GM19467 (cell line): ENCODE results near the gene DNAI2.
"Not testable (repeated sequence)": the region's sequence is repeated elsewhere in the genome, so short reads cannot be mapped to it uniquely, and the experiment has no call there.

ENCODE experiments used
- ATAC-seq: cut with Tn5 transposase; IDR thresholded peaks from one replicate; pipeline ENCODE4 v1.9.1; 2021; ENCODE audit warnings: mild to moderate bottlenecking, moderate library complexity; ENCODE audit not compliant: unreplicated experiment

Gene DNAI2

GRCh38 chr17:74272731-74273201 is 1.3 kb upstream of the DNAI2 start:
- ATAC-seq, result no peak

DNA sequence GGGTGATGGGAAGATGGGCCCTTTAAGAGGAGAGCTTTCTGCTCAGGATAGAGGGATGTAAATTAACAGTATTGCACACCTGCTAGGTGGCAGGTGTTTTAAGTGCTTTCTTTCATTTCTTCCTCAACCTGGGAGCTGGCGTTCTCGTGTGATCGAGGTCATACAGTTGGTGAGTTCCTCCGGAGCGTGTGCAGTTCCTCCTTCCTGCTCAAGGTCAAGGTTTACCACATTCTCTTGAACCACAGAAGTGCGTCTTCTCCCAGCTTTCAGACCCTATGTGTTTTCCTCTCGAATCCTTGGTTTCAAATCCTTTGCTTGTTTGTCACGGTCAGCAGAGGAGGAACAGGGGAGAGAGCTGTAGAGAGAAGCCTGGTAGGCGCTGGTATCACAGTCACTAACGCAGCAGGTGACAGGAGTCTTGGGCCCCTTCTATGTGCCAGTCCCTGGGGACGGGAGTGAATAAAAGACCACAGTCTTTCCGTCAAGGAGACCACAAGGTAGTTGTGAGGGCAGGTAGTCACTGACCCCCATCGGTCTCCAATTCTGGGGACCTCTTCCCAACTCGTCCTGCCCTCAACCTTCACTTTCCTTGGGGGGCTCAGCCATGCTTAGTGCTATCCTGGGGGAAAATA is 791 bp downstream of the DNAI2 start:
- no peak for ATAC-seq

DNA sequence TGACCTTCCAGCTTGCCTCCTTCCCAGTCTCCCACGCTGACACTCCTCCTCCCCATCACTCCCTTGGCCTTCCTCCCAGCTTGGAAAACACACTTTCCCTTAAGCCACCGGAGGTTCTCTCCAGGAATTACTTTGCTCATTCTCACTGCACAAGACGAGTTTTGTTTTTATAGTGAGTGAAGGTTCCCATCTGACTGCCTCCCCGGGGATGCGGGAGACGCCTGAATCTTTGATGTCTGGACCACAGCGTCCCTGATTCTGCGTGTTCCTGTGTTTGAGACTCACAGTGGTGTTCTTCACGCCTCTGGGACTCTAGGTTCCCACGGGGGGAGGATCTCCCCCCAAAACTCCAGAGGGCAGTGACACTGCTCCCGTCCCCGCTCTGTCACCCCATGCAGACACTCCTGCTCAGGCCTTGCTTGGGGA is 2.0 kb downstream of the DNAI2 start:
- no peak for ATAC-seq

GRCh38 chr17:74276541-74277009 is 2.5 kb downstream of the DNAI2 start:
- no peak for ATAC-seq

DNA sequence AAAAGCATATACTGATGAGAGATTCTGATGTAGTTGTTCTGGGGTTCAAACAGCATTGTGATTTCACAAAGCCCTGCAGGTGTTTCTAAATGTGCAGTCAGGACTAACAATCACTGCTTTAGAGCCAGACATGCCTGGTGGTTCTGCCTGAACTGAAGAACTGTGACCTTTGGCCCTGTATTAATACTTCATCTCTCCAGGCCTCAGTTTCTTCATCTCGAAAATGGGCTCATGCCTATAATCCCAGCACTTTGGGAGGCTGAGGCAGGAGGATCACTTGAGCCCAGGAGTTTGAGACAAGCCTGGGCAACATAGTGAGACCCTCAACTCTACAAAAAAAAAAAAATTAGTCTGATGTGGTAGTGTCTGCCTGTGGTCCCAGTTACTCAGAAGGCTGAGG is 3.9 kb downstream of the DNAI2 start:
- ATAC-seq, result no peak

DNA sequence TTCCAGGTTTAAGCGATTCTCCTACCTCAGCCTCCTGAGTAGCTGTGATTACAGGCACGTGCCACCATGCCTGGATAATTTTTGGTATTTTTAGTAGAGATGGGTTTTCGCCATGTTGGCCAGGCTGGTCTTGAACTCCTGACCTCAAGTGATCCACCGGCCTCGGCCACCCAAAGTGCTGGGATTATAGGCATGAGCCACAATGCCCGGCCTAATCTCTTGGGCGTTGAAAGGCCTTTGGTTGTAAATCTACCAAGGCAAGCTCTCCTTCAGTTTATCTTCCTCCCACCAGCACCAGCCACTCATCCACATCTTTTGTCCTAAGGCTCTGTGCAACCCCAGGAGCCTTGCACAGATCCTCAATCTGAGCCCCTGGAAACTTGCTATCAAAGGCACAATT is 5.6 kb downstream of the DNAI2 start:
- not testable (repeated sequence) for ATAC-seq

DNA sequence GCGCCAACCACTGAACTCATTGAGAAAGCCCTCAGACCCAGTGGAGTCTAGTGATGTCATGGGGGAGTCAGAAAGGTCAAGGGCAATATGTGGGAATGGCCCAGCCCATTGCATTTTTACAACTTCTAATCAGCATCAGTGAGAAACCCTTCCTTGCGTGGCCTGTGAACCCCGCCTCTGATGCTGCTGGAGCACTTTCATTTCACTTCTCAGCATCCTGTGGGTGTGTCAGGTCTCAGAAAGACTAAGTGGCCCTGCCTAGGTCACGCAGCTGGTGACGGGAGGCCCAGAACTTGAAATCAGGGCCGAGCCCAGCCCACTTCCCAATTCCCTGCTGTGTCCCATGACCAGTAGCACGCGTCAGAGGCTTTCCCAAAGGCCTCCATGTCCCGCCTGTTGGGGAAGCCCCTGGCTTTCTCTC is 6.1 kb downstream of the DNAI2 start:
- no peak for ATAC-seq

DNA sequence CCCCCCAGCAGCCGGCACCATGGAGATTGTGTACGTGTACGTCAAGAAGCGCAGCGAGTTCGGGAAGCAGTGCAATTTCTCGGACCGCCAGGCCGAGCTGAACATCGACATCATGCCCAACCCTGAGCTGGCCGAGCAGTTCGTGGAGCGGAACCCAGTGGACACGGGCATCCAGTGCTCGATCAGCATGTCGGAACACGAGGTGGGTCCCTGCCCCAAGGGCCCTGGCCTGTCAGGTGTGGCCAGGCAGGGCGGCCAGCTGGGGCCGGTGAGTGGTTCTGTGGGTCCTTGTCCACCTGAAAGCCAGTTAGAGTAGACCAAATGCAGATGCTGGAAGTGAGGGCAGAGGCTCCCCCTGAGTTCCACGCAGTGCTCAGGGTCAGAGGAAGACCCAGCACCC is 7.8 kb downstream of the DNAI2 start:
- ATAC-seq, result no peak

DNA sequence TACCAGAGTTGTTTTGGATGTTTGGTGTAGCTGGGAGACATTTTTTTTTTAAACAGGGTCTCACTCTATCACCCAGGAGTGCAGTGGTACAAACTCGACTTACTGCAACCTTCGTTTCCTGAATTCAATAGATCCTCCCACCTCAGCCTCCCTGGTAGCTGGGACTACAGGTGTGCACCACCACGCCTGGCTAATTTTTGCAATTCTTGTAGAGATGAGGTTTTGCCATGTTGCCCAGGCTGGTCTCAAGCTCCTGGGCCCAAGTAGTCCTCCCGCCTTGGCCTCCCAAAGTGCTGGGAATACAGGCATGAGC is 8.2 kb downstream of the DNAI2 start:
- ATAC-seq, result not testable (repeated sequence)

DNA sequence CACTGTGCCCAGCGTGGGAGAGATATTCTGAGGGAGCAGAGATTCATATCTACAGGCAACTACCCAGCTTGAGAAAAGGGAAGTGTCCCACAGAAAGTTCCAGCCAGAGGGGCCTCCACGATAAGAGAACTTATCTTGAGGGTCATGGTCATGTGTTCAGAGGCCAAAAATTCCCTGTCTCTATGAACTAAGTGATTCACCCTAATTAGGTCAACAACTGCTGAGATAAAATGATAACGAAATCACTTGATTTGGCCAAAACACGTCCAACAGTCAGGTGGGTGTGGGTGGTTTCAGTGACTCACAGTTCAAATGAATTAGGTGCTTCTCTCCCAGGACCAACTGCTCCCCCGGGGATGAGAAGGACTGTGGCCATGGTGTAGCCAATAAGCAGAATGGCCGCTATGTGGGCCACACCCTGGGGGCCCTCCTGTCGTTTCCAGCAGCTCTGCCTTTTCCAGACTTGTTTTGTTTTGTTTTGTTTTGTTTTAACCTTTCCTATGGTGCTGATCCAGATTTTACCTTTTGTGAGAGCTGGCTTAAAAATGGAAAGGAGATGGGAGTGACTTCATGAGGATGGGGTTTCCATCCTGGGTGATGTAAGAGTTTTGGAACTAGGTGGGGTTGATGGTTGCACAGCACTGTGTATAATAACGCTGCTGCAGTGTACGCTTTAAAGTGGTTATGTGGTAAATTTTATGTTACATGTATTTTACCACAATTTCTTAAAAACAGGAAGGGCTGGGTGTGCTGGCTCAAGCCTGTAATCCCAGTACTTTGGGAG is 8.7 kb downstream of the DNAI2 start:
- no peak for ATAC-seq

DNA sequence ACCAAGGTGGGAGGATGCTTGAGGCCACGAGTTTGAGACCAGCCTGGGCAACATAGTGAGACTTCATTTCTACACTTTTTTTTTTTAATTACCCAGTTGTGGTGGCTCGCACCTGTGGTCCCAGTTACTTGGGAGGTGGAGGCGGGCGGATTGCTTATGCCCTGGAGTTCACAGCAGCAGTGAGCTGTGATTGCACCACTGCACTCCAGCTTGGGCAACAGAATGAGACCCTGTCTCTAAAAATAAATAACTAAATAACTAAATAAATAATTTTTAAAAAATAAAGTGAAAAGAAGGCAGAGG is 9.3 kb downstream of the DNAI2 start:
- ATAC-seq, result no peak

DNA sequence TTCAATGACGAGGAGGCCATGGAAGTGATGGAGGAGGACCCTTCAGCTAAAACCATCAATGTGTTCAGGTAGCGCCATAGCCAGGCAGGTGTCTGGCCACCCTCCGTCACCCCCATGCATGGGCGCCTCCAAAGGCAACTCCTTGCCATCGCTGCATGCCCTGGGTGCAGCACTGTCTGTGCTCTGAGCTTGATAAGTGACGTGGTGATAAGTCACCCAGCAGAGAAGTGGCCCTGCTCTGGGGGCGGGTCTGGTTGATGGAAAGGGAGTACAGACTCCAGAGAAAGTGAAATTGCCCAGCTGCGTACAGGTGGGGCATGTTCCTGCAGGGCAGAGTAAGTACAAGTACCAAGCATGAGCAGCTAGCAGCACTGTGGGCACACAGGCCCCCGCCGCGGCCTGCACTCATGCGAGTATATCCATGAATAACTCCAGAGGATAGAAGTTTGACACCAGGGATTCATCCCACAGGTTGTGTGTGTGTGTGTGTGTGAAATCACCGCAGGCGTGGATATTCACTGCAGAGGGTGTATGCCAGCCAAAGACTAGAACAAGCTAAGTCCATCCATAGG is 13.1 kb downstream of the DNAI2 start:
- no peak for ATAC-seq

GRCh38 chr17:74288785-74289184 is 14.8 kb downstream of the DNAI2 start:
- no peak for ATAC-seq

GRCh38 chr17:74289688-74290087 is 15.7 kb downstream of the DNAI2 start:
- ATAC-seq, result no peak

GRCh38 chr17:74290340-74290739 is 16.3 kb downstream of the DNAI2 start:
- ATAC-seq, result no peak

DNA sequence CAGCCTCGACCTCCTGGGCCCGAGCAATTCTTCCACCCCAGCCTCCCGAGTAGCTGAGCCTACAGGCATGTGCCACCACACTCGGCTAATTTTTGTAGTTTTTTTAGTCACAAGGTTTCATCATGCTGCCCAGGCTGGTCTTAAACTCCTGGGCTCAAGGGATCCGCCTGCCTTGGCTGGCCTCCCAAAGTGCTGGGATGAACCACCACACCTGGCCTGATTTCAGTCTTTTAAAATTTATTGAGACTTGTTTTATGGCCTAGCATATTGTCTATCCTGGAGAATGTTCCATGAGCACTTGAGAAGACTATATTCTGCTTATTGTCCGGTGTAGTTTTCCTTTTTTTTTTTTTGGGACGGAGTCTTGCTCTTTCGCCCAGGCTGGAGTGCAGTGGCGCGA is 18.5 kb downstream of the DNAI2 start:
- no peak for ATAC-seq

- ATAC-seq, result no peak
Measured at GRCh38 chr17:74295625-74296547, 21.9 kb downstream of the DNAI2 start.

GRCh38 chr17:74296548-74296936 is 22.5 kb downstream of the DNAI2 start:
- no peak for ATAC-seq

DNA sequence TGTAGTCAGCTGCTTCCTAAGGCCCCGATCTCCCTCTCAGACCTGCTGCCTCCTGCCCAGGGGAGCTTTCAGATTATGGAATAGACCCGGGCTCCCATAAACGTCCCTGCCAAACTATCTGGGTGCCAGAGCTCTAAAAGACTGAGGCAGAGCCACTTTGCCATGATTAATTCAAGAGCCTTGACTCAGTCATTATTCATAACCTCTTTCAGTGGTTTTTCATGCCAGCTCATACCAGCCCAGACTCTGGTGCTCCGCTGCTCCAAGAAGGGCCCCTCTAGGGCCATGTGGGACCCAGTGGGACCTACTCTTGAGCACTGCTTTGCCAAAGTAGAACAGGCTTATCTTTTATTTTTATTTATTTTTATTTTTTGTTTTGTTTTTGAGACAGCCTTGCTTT is 23.9 kb downstream of the DNAI2 start:
- no peak for ATAC-seq

GRCh38 chr17:74298778-74299177 is 24.7 kb downstream of the DNAI2 start:
- no peak for ATAC-seq
